IPS DF 4.7 (cell line): ENCODE data around the gene STK36.

Experiments
- DNase-seq: peaks from one replicate; pipeline ENCODE4 v3.0.0-alpha.2; 2013; ENCODE audit warnings: low spot score; ENCODE audit errors: extremely low read depth

STK36 gene

DNA sequence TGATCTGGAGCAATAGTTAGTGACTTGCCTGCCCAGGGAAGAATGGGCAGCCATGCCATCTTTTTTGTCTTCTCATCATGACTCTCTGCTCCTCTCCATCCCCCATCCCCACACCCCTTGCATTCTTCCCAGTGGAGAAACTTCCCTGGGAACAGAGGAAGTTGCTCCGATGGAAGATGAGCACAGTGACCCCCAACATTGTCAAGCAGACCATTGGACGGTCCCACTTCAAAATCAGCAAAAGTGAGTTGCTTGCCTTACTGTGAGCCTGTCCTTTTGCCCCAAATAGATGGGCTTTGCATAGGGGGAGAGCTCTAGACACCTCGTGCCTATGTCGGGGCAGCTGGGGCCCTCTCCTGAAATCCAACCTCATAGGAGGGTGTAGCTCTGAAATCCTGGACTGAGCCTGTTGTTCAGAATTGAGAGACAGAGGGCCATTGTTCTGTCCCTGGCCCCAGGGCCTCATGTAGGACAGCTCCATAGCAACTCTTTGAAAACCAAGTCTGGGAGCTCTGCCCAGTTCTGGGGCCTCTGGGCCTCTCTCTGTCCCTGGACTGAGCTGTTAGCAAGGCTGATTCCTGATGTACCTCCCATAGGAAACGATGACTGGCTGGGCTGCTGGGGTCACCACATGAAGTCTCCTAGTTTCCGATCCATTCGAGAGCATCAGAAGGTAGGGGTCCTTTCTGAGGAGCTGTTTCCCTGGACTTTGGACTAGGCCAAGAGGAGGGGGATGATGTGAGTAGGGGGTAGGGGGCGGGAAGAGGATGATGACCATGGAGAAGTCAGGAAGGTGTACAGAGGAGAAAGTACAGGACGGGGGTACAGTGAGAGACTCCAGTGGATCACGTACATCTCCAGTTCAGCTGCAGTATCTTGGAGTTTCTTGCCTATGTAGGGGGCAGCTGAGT, 73.9 kb downstream of the STK36 start:
- no peak for DNase-seq

DNA sequence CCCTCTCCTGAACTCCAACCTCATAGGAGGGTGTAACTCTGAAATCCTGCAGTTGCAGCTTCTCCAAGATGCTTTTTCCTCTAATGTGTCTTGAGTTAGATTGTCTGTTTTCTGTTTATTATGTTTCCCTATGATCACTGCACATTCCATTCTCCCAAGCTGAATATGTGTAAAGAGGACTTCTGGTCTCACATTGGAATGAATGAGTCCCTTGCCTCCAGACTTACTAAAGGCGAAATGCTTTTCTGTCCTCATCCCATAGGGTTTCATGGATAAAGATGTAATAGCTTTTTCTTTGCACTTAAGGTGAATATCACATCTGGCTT, 74.5 kb downstream of the STK36 start:
- no peak for DNase-seq

DNA sequence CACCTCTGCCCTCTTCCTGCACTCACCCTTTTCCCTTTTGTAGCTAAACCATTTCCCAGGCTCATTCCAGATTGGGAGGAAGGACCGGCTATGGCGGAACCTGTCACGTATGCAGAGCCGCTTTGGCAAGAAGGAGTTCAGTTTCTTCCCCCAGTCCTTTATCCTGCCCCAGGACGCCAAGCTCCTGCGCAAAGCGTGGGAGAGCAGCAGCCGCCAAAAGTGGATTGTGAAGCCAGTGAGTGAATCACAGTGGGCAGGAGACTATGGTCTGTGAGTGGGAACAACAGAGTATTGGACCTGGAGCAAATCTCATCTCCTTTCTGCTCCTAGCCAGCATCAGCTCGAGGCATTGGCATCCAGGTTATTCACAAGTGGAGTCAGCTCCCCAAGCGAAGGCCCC, 75.1 kb downstream of the STK36 start:
- no peak for DNase-seq

DNA sequence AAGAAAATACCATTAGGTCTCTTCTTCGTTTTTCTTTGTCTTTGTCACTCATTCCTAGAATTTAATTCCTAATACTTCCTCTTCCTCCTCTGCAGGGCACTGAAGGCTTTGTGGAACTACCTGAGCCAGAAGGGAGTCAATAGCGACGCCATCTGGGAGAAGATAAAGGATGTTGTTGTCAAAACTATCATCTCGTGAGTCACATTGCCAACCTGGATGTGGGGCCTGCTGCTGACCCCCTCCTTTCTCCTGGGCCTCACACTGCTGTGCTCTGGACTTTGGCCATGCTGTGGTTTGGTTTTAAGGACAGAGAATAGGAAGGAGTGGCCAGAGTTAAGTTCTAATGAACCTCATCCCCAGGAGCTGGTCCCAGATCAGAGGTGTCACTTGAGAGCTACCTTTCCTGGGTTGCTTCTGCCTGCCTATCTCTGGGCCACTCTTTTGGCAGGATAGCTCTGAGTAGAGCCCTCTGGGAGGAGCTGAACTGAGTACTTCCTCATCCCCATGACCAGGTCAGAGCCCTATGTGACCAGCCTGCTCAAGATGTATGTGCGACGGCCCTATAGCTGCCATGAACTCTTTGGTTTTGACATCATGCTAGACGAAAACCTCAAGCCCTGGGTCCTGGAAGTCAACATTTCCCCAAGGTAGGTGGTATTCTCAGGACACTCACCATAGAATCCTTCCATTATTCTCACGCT, 77.0 kb downstream of the STK36 start:
- DNase-seq: no peak
